ENCODE results near the gene SLC28A2. TPM values are rescaled to one million over a fixed set of nuclear protein-coding genes. Genes with fewer than 3 reads are reported as not detected.

SLC28A2 gene, protein sequence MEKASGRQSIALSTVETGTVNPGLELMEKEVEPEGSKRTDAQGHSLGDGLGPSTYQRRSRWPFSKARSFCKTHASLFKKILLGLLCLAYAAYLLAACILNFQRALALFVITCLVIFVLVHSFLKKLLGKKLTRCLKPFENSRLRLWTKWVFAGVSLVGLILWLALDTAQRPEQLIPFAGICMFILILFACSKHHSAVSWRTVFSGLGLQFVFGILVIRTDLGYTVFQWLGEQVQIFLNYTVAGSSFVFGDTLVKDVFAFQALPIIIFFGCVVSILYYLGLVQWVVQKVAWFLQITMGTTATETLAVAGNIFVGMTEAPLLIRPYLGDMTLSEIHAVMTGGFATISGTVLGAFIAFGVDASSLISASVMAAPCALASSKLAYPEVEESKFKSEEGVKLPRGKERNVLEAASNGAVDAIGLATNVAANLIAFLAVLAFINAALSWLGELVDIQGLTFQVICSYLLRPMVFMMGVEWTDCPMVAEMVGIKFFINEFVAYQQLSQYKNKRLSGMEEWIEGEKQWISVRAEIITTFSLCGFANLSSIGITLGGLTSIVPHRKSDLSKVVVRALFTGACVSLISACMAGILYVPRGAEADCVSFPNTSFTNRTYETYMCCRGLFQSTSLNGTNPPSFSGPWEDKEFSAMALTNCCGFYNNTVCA
- not detected for total RNA-seq

DNA sequence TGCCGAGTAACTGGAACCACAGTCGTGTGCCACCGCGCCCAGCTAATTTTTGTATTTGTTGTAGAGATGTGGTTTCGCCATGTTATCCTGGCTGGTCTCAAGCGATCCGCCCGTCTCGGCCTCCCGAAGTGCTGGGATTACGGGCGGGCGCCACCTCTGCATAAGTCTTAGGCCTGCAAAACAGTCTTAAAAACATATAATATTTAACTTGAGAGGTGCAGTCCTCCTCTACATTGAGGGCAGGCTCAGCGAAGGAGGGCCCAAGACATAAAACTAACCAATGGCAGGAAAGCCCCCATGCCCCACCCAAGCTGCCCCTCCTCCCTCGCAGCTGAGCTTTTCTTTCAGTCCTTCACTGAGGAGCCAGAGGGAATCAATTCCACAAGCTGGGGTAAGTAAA lies at the start of gene SLC28A2:
TSS of gene SLC28A2 (plus strand) at position 347 of the 400 bp plus-strand sequence. CDS start 982 bp downstream, outside the sequence.
- TF ChIP-seq POLR2A (IDR thresholded peaks at IDR 0.05) = no peak
- TF ChIP-seq, protein P1, sequence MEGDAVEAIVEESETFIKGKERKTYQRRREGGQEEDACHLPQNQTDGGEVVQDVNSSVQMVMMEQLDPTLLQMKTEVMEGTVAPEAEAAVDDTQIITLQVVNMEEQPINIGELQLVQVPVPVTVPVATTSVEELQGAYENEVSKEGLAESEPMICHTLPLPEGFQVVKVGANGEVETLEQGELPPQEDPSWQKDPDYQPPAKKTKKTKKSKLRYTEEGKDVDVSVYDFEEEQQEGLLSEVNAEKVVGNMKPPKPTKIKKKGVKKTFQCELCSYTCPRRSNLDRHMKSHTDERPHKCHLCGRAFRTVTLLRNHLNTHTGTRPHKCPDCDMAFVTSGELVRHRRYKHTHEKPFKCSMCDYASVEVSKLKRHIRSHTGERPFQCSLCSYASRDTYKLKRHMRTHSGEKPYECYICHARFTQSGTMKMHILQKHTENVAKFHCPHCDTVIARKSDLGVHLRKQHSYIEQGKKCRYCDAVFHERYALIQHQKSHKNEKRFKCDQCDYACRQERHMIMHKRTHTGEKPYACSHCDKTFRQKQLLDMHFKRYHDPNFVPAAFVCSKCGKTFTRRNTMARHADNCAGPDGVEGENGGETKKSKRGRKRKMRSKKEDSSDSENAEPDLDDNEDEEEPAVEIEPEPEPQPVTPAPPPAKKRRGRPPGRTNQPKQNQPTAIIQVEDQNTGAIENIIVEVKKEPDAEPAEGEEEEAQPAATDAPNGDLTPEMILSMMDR (IDR thresholded peaks at IDR 0.05) = no peak
- TF ChIP-seq EP300 (IDR thresholded peaks at IDR 0.05) = no peak
- Histone ChIP-seq H3K27ac (no peak within 1 kb of the TSS), H3K4me3 (no peak within 1 kb of the TSS), H3K9me3 (no peaks in the 10 kb centered on the region), H3K36me3 (peaks cover 0 to 5% (median 0%) of the 10 kb centered on the region in 3 donors), H3K4me1 (no peaks in the 10 kb centered on the region), H3K27me3 (no peaks in the 10 kb centered on the region)
- DNase-seq (ENCODE audit: low spot score in 2 of 2) = no peak
- 93 to 96% methylated on average over 15 of the region's 15 CpGs for WGBS, 2 donors

DNA sequence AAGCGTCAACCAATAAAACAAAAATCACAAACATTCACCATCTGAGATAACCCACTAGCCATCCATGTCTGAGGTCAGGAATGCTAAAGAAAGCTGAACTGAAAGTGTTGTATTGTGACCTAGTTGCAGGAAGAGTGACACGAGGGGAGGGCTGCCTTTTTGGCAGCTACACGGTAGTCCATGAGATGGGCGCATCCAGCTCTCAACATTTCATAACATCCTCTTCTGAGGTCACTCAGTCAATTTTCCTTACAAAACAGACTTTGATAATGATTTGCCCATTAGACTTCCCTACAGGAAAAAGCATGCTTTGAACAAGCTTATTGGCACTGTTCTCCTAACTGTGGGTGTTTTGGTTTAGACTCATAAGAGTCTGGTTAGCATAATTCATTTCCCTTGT lies 48.9 kb upstream of the SLC28A2 start:
- peak overlapping the region in 3 of 4 donors; percentile 9 to 62 (median 54) for H3K27ac ChIP-seq
- H3K9me3 ChIP-seq = no peaks in the 10 kb centered on the region
- H3K4me1 ChIP-seq = peaks cover 0 to 24% (median 8%) of the 10 kb centered on the region in 4 donors
- DNase-seq (ENCODE audit: low spot score in 2 of 2) = no peak
- no peaks in the 10 kb centered on the region for H3K27me3 ChIP-seq
- WGBS, 2 donors = 26 to 32% methylated on average over 4 of the region's 4 CpGs
- no peak overlapping the region for H3K4me3 ChIP-seq
- H3K36me3 ChIP-seq = no peaks in the 10 kb centered on the region
- peak in 1 of 2 donors; percentile 25 for TF ChIP-seq EP300 (IDR thresholded peaks at IDR 0.05)
- no peak for TF ChIP-seq POLR2A (IDR thresholded peaks at IDR 0.05)
- TF ChIP-seq, protein P1 (IDR thresholded peaks at IDR 0.05) = no peak

DNA sequence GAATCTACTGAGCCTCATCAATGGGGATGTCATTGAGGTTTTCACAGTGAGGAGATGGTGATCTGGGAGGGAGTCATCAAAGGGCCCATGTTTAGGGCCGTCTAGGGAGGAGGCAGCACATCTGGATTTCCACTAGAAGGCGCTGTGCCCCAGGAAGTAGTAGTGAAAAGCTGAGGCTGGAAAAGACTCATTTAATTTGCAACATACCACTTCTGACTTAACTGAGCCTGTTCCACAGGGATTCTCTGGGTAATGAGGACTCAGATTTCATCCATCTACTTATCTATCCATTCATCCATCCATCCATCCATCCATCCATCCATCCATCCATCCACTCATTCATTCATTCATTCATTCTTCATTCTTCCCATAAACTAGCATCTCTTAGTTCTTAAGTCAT lies 46.8 kb upstream of the SLC28A2 start:
- no peaks in the 10 kb centered on the region for H3K36me3 ChIP-seq
- no peaks in the 10 kb centered on the region for H3K9me3 ChIP-seq
- 0 to 3% methylated on average over 2 of the region's 2 CpGs for WGBS, 2 donors
- no peaks in the 10 kb centered on the region for H3K27me3 ChIP-seq
- peaks cover 0 to 24% (median 8%) of the 10 kb centered on the region in 4 donors for H3K4me1 ChIP-seq
- H3K4me3 ChIP-seq = no peak overlapping the region
- TF ChIP-seq, protein P1 (IDR thresholded peaks at IDR 0.05) = peak; percentile 49 to 75 (median 59)
- TF ChIP-seq POLR2A (IDR thresholded peaks at IDR 0.05) (no peak), EP300 (IDR thresholded peaks at IDR 0.05) (no peak)
- peak in 1 of 2 donors; percentile 38 for DNase-seq (ENCODE audit: low spot score in 2 of 2)
- peak overlapping the region in 1 of 4 donors; percentile 21 for H3K27ac ChIP-seq

DNA sequence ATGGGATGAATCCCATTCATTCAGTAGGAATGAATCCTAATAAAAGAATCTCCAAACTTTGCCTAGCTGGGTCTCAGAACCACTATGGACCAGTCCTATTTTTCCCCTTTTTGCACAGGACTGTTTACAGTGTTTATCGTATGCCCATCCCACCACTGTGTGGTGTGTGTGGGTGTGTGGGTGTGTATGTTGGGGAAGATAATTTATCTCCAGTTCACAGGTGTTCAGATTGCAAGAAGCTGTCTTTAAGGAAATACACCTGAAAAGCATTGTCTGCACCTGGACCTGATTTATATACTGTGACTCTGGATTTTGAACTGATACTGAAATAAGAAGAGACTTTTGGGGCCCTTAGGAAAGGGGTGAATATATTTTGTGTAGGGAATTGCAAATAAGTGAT lies 39.5 kb upstream of the SLC28A2 start:
- DNase-seq (ENCODE audit: low spot score in 2 of 2) = no peak
- H3K36me3 ChIP-seq = no peaks in the 10 kb centered on the region
- 89 to 92% methylated on average over 1 of the region's 1 CpG for WGBS, 2 donors
- H3K9me3 ChIP-seq = no peaks in the 10 kb centered on the region
- TF ChIP-seq POLR2A (IDR thresholded peaks at IDR 0.05) (no peak), EP300 (IDR thresholded peaks at IDR 0.05) (no peak)
- TF ChIP-seq, protein P1 (IDR thresholded peaks at IDR 0.05) = no peak
- H3K27me3 ChIP-seq = no peaks in the 10 kb centered on the region
- no peak overlapping the region for H3K27ac ChIP-seq
- H3K4me1 ChIP-seq = no peaks in the 10 kb centered on the region
- H3K4me3 ChIP-seq = no peak overlapping the region
